Activated CD8-positive, alpha-beta memory T cell treated with anti-CD3 and anti-CD28 coated beads, Interleukin-2, amount 50 U/mL, for 1 hour (primary cell): Measurements from ENCODE around the gene MYH9.

Experiments
- DNase-seq: peaks from one replicate; pipeline ENCODE4 v3.0.0-alpha.2; 2020; ENCODE audit errors: extremely low read depth

Gene MYH9

GRCh38 chr22:36249160-36249559, 138.6 kb downstream of the MYH9 start:
- DNase-seq, result no peak

- no peak for DNase-seq
Measured at GRCh38 chr22:36247955-36248354, 139.8 kb downstream of the MYH9 start.

DNA sequence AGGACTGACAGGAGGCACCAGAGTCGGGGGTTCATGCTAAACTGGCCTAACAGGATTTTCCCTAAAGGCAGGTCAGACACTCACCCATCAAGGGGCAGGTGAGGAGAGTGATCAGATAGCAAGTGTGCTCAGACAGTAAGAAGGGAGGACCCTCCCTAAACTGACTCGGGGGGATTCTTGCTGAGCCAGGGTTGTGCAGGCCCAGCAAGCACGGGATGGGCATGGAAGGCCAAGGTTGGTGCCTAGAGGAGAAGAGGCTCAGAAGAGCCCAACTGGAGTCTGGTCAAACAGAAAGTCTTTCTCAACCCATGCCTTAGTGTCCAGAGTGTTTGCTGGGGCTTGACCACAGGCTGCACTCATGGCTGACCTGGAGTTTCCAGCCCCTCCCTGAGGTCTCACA, 141.0 kb downstream of the MYH9 start:
- DNase-seq, result no peak

GRCh38 chr22:36245805-36246356, 141.9 kb downstream of the MYH9 start:
- DNase-seq, result no peak

DNA sequence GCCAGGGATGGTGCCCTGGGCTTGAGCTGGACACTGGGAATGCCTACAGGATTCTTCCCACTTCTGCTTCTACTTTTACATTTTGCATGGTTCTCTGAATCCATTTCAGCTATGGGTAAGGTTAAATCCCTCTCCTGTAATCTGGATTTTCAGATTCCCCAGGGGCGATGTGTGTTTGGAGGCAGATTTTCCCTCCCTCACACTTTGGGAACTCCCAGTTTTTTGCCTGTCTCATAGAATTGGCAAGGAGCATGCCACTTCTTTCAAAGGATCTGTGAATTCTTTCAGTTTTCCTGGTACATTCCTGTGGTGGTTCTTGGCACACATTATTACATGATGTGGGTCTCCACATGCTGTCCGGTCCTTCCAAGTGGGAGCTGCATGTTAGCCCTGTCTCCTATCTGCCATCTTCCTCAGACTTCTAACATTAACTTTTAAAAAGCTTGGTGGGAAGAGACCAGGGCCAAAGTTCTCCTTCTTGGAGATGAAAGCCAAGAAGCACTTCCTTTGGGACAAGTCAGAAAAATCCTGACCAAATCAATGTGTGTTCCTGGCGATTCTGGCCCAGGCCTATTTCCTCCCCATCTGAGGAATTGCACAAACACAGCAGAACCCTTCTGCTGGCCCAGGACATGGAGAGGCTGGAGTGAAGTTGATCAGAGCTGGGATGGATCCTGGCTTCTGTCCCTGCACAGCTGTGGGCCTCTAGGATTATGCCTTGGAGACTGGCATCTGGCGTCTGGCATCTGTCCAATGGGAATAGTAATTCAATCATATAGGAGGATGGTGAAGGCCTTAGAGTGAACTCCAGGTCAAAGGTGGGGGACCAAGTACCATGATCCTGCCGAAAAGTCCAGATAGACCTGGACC, 143.0 kb downstream of the MYH9 start:
- no peak for DNase-seq

GRCh38 chr22:36243986-36244385, 143.8 kb downstream of the MYH9 start:
- no peak for DNase-seq

DNA sequence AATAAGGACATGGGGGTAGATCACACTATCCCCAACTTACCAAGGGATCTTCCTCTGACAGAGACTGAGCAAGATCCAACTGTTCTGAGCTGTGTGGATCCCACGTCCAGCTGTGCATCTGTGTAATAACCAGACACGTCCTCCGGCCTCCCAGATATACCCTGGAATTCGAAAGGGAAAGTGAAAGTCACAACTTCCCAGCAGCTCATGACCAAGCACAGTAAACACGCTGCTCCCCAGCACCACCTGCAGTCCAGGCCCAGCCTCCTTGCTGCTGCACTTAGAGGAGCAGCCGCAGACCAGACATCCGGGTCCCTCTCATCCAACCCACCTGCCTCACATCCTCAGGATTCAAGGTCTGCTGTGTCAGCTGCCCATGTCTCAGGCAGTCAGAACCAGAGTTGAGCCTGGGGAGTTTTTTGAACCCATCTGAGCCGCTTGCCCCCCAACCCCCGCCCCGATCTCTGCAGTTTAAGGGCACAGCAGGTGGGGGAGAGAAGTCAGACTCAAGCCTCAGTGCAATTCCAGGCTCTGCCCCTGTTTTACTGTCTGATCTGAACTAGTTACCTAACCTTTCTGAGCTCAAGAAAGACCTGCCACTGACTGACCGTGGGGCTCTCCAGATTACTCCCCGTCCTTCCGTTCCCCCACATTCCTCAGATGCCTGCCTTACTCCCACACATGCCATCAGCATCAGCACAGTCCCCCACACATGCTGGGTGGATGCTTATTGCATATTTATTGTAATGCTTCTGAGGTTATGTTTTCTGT, 148.2 kb downstream of the MYH9 start, which contains the start of gene APOL2:
APOL2 (minus strand) TSS at position 127 of the 771 bp plus-strand sequence. CDS start 6,365 bp downstream, outside the sequence.
- peak; percentile 65 for DNase-seq

DNA sequence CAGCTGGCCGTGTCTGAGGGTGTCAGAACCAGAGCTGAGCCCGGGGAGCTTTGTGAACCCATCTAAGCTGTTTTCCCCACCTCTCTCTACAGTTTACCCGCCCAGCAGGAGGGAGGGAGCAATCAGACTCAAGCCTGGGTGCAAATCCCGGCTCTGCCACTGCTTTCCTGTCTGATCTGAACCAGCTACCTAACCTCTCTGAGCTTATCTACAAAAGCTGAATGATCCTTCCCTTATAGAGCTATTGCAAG, 148.7 kb downstream of the MYH9 start:
- no peak for DNase-seq

GRCh38 chr22:36238373-36239149, 149.2 kb downstream of the MYH9 start:
- no peak for DNase-seq

DNA sequence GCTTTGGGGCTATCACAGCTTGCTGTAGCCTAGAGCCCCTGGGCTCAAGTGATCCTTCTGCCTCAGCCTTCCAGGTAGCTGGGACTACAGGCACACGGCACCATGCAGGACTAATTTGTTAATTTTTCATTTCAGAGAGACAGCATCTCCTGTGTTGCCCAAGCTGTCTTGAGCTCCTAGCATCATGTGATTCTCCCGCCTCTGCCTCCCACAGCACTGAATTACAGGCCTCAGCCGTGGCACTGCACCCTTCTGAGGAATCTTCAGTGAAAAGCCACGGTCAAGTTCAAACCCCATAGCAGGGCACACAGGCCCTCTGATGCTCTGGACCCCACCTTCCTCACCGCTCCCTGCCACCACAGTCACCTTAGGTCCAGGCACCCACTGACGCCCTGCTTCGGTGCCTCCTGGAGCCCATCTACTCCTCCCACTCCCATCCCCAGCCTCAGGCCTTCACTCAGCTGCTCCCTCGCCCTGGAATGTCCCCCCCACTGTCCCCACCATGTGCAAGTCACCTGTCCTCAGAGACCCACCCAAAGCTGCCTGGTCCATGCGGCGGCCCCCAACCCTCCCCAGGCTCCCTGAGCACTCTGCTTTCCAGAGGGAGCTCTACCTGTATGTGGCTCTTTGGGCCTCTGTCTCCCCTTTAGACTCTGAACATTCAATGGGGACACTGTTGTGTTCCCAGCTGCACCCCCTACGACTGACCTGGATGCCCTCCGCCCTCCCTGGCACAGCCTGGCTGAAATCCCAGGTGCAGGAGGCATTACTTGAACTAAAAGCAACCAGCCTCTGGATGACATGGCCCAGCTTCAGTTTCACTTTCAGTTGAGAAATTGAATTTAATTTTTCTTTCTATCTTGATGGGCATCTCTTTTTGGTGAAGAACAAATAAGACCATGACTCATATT, 150.1 kb downstream of the MYH9 start:
- no peak for DNase-seq

GRCh38 chr22:36236388-36237319, 151.1 kb downstream of the MYH9 start:
- DNase-seq, result no peak

- DNase-seq, result no peak
Measured at GRCh38 chr22:36235585-36235984, 152.2 kb downstream of the MYH9 start.

GRCh38 chr22:36234919-36235318, 152.8 kb downstream of the MYH9 start:
- no peak for DNase-seq

- no peak for DNase-seq
Measured at GRCh38 chr22:36234213-36234612, 153.6 kb downstream of the MYH9 start.

DNA sequence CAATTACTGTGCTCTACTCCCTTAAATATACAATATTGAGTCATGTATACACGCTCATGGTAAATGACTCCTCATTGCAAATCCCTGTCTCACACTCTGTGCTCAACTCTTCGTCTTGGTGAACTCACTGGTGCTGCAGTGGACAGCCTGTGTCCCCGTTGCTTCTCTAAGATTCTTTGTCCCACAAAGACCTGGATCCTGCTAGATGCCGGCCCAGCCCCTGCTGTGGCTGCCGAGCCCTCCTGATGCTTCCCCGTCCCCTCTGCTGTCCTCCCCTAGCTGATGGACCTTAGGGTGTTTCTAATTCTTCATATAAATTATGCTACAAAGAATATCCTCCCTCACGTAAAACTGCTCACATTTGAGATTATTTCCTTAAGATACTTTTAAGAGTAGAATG, 154.0 kb downstream of the MYH9 start:
- no peak for DNase-seq

GRCh38 chr22:36232715-36233401, 154.9 kb downstream of the MYH9 start:
- no peak for DNase-seq
